Endodermal cell (in vitro differentiated cells): Measurements from ENCODE around the gene TTC28. TPM values are rescaled to one million over a fixed set of nuclear protein-coding genes. Genes with fewer than 3 reads are reported as not detected.

Source experiments
- DNase-seq: peaks from one replicate; pipeline ENCODE4 v3.0.0-alpha.2; 2017
- H3K27ac ChIP-seq: 2 replicates; pipeline ENCODE4 v1.5.1; 2013; ENCODE audit warnings: mild to moderate bottlenecking, low read depth, low read length, moderate library complexity
- H3K27me3 ChIP-seq: 2 replicates; pipeline ENCODE4 v1.6.1; 2013; ENCODE audit warnings: mild to moderate bottlenecking, low read length, moderate library complexity; ENCODE audit not compliant: insufficient read depth, control insufficient read depth, poor library complexity, severe bottlenecking
- H3K36me3 ChIP-seq: 2 replicates; pipeline ENCODE4 v1.7.0; 2013; ENCODE audit warnings: mild to moderate bottlenecking, low read length, moderate library complexity; ENCODE audit not compliant: control insufficient read depth, insufficient read depth
- H3K4me1 ChIP-seq: one replicate; pipeline ENCODE4 v1.7.0; 2013; ENCODE audit warnings: low read length; ENCODE audit not compliant: control insufficient read depth, insufficient read depth
- H3K4me3 ChIP-seq: 2 replicates; pipeline ENCODE4 v1.5.1; 2013; ENCODE audit warnings: mild to moderate bottlenecking, low read length, moderate library complexity
- H3K9ac ChIP-seq: 2 replicates; pipeline ENCODE4 v1.6.1; 2013; ENCODE audit warnings: mild to moderate bottlenecking, low read length, moderate library complexity; ENCODE audit not compliant: poor library complexity, severe bottlenecking; ENCODE audit errors: extremely low read depth
- H3K9me3 ChIP-seq: 2 replicates; pipeline ENCODE4 v1.6.1; 2013; ENCODE audit warnings: mild to moderate bottlenecking, low read length, moderate library complexity; ENCODE audit not compliant: control insufficient read depth
- H3K27ac Mint-ChIP-seq: 2 replicates; pipeline ENCODE4 v1.8.0; 2020; ENCODE audit warnings: mixed read lengths
- H3K27me3 Mint-ChIP-seq: 2 replicates; pipeline ENCODE4 v1.8.0; 2021; ENCODE audit warnings: mild to moderate bottlenecking, mixed read lengths; ENCODE audit not compliant: insufficient read depth
- H3K36me3 Mint-ChIP-seq: 2 replicates; pipeline ENCODE4 v1.8.0; 2020; ENCODE audit warnings: low read depth, mixed read lengths
- H3K4me1 Mint-ChIP-seq: 2 replicates; pipeline ENCODE4 v1.8.0; 2020; ENCODE audit warnings: mixed read lengths
- H3K4me3 Mint-ChIP-seq: 2 replicates; pipeline ENCODE4 v1.8.0; 2020; ENCODE audit warnings: mild to moderate bottlenecking, moderate library complexity, mixed read lengths
- H3K9me3 Mint-ChIP-seq: 2 replicates; pipeline ENCODE4 v1.8.0; 2020; ENCODE audit warnings: mild to moderate bottlenecking, mixed read lengths
- CTCF ChIP-seq: fragments of 200-600 bp; sonication (generic); conservative IDR thresholded peaks from 2 replicates; pipeline ENCODE4 v1.5.0; 2021; ENCODE audit warnings: antibody characterized with exemption, mild to moderate bottlenecking
- WGBS, 2 experiments: methylation state at CpG; one replicate each; pipeline versions ENCODE4 v1.1.5 to v1.1.7; 2013; ENCODE audit warnings: missing lambda C conversion rate in 2 of 2, mixed read lengths in 1 of 2; ENCODE audit not compliant: insufficient coverage in 1 of 2, insufficient read length in 1 of 2; 5-methylcytosine and 5-hydroxymethylcytosine counted together
- total RNA-seq, 2 donors: library from RNA; stranded (reverse); fragmentation: NEBNext Ultra II Directional in 1 of 2; extraction: Animal tissue kit (Norgen Biotek cat#: 25700) in 1 of 2; gene quantifications; 2 replicates in 1 of 2; 3 replicates in 1 of 2; pipeline ENCODE4 v1.2.1, GENCODE V29; 2021

TTC28 gene
- total RNA-seq, 2 donors from 2014 or later = 28.6 to 34.0 TPM

- Mint-ChIP-seq H3K4me1 (peaks cover 2% of the 10 kb centered on the region), H3K9me3 (peaks cover 21% of the 10 kb centered on the region), H3K4me3 (no peak overlapping the region), H3K36me3 (no peaks in the 10 kb centered on the region), H3K27ac (no peak overlapping the region), H3K27me3 (no peaks in the 10 kb centered on the region)
- Histone ChIP-seq H3K4me1 (no peaks in the 10 kb centered on the region), H3K4me3 (no peak overlapping the region), H3K27ac (no peak overlapping the region), H3K27me3 (no peaks in the 10 kb centered on the region), H3K36me3 (no peaks in the 10 kb centered on the region), H3K9me3 (no peaks in the 10 kb centered on the region), H3K9ac (no peak overlapping the region)
- TF ChIP-seq CTCF = no peak
- 98 to 100% methylated on average over 2 to 3 of the region's 3 CpGs for WGBS, 2 experiments
- peak; percentile 73 for DNase-seq
Measured at GRCh38 chr22:28137036-28137435, 542.6 kb downstream of the TTC28 start.

- no peak overlapping the region for H3K9ac ChIP-seq
- Mint-ChIP-seq H3K9me3 (peaks cover 21% of the 10 kb centered on the region), H3K36me3 (no peaks in the 10 kb centered on the region), H3K27me3 (no peaks in the 10 kb centered on the region), H3K4me1 (peaks cover 13% of the 10 kb centered on the region), H3K27ac (no peak overlapping the region), H3K4me3 (no peak overlapping the region)
- WGBS, 2 experiments = 80 to 91% methylated on average over 1 to 2 of the region's 2 CpGs
- DNase-seq = no peak
- H3K36me3 ChIP-seq = no peaks in the 10 kb centered on the region
- no peak overlapping the region for H3K27ac ChIP-seq
- H3K4me1 ChIP-seq = no peaks in the 10 kb centered on the region
- no peaks in the 10 kb centered on the region for H3K27me3 ChIP-seq
- H3K4me3 ChIP-seq = no peak overlapping the region
- no peak for TF ChIP-seq CTCF
- H3K9me3 ChIP-seq = no peaks in the 10 kb centered on the region
Measured at GRCh38 chr22:28132466-28132865, 547.2 kb downstream of the TTC28 start.

GRCh38 chr22:28129319-28129962 is 550.2 kb downstream of the TTC28 start:
- no peak for TF ChIP-seq CTCF
- peak overlapping the region; percentile 41 for H3K27ac Mint-ChIP-seq
- H3K4me3 Mint-ChIP-seq = no peak overlapping the region
- 71 to 76% methylated on average over 5 to 6 of the region's 7 CpGs for WGBS, 2 experiments
- Histone ChIP-seq H3K9ac (no peak overlapping the region), H3K9me3 (no peaks in the 10 kb centered on the region), H3K27me3 (no peaks in the 10 kb centered on the region), H3K27ac (no peak overlapping the region), H3K36me3 (no peaks in the 10 kb centered on the region), H3K4me1 (no peaks in the 10 kb centered on the region), H3K4me3 (no peak overlapping the region)
- DNase-seq = peak; percentile 71
- H3K4me1 Mint-ChIP-seq = peaks cover 13% of the 10 kb centered on the region
- H3K9me3 Mint-ChIP-seq = peaks cover 16% of the 10 kb centered on the region
- H3K36me3 Mint-ChIP-seq = no peaks in the 10 kb centered on the region
- no peaks in the 10 kb centered on the region for H3K27me3 Mint-ChIP-seq
